GM12873 (cell line): Measurements from ENCODE around the gene BAIAP3.

Source experiments
- CTCF ChIP-seq: IDR thresholded peaks from 2 replicates; pipeline ENCODE4 v1.5.1; 2012; ENCODE audit warnings: low read depth, mild to moderate bottlenecking, moderate library complexity, low read length, control low read depth; ENCODE audit not compliant: insufficient read depth; ENCODE audit errors: missing control alignments

BAIAP3 gene

GRCh38 chr16:1333149-1333812 lies at the start of gene BAIAP3:
Gene BAIAP3, plus strand, starts transcription at chr16:1333645. Its CDS starts 4,905 bp downstream, at chr16:1338550.
- TF ChIP-seq CTCF = no peak

GRCh38 chr16:1283996-1284616 lies 49.3 kb upstream of the BAIAP3 start:
- no peak for TF ChIP-seq CTCF

- TF ChIP-seq CTCF = no peak
Observed at GRCh38 chr16:1285669-1286512, 47.6 kb upstream of the BAIAP3 start.

- no peak for TF ChIP-seq CTCF
Observed at GRCh38 chr16:1286513-1287094, 46.8 kb upstream of the BAIAP3 start.

- TF ChIP-seq CTCF = no peak
Observed at GRCh38 chr16:1287982-1288670, 45.3 kb upstream of the BAIAP3 start.

- no peak for TF ChIP-seq CTCF
Observed at GRCh38 chr16:1288813-1289476, 44.5 kb upstream of the BAIAP3 start.
